DND-41 (cell line): Measurements from ENCODE around the gene GMEB2.
"Not testable (repeated sequence)": the region's sequence is repeated elsewhere in the genome, so short reads cannot be mapped to it uniquely, and the experiment has no call there.

Source experiments
- EZH2 ChIP-seq: IDR thresholded peaks from 3 replicates; pipeline ENCODE4 v1.6.1; 2012; ENCODE audit warnings: borderline replicate concordance, low read depth, mild to moderate bottlenecking, moderate library complexity, low read length, inconsistent platforms; ENCODE audit not compliant: severe bottlenecking
- TF ChIP-seq, protein P1 (sequence below): IDR thresholded peaks from 2 replicates; pipeline ENCODE4 v1.5.1; 2012; ENCODE audit warnings: borderline replicate concordance, low read length, moderate library complexity, mild to moderate bottlenecking; ENCODE audit not compliant: poor library complexity, severe bottlenecking; ENCODE audit errors: extremely low read depth

GRCh38 chr20:63601679-63602078 is 25.2 kb downstream of the GMEB2 start:
- TF ChIP-seq, protein P1, sequence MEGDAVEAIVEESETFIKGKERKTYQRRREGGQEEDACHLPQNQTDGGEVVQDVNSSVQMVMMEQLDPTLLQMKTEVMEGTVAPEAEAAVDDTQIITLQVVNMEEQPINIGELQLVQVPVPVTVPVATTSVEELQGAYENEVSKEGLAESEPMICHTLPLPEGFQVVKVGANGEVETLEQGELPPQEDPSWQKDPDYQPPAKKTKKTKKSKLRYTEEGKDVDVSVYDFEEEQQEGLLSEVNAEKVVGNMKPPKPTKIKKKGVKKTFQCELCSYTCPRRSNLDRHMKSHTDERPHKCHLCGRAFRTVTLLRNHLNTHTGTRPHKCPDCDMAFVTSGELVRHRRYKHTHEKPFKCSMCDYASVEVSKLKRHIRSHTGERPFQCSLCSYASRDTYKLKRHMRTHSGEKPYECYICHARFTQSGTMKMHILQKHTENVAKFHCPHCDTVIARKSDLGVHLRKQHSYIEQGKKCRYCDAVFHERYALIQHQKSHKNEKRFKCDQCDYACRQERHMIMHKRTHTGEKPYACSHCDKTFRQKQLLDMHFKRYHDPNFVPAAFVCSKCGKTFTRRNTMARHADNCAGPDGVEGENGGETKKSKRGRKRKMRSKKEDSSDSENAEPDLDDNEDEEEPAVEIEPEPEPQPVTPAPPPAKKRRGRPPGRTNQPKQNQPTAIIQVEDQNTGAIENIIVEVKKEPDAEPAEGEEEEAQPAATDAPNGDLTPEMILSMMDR = not testable (repeated sequence)
- not testable (repeated sequence) for TF ChIP-seq EZH2
